HepG2 (cell line): ENCODE results near the gene JMJD7. TPM values are rescaled to one million over a fixed set of nuclear protein-coding genes. Genes with fewer than 3 reads are reported as not detected.

Source experiments
- ATAC-seq: fragments of 200-7000 bp; cut with Tn5 transposase; 3 replicates; pipeline ENCODE4 v1.9.1; 2020; ENCODE audit warnings: mild to moderate bottlenecking, moderate library complexity
- BruUV-seq: library from RNA; stranded (reverse); fragments of 400-500 nt; replicated peaks from 2 replicates; lab custom pipeline; 2021; lab: Mats Ljungman, UMichigan
- CTCF ChIA-PET: fragments of 300-600 bp; formaldehyde crosslinking; extraction: SDS; loops from one replicate; lab custom pipeline; 2021; ENCODE audit warnings: low total read pairs, inconsistent platforms, low intra/inter-chr PET ratio; lab: Yijun Ruan, JAX
- POLR2A ChIA-PET: fragments of 350-600 bp; sonication (Branson Sonifier 250); formaldehyde crosslinking; loops from one replicate; lab custom pipeline; 2020; ENCODE audit warnings: antibody characterized with exemption, inconsistent platforms; lab: Yijun Ruan, JAX
- DNase-seq: peaks from one replicate; pipeline ENCODE4 v3.0.0-alpha.2; 2015; ENCODE audit warnings: low spot score
- FAIRE-seq: peaks from 3 replicates; lab custom pipeline; 2011; peaks lifted over from hg19 to GRCh38; lab: Jason Lieb, UNC
- H2AFZ ChIP-seq: one replicate; pipeline ENCODE4 v1.6.1; 2011; ENCODE audit warnings: low read length, inconsistent platforms
- H3K27ac ChIP-seq: fragments of 300-600 bp; 3 replicates; pipeline ENCODE4 v1.8.0; 2011; ENCODE audit warnings: mixed run types, mild to moderate bottlenecking, mixed read lengths, low read length, inconsistent platforms; ENCODE audit not compliant: insufficient read depth; ENCODE audit errors: extremely low read length
- H3K27me3 ChIP-seq, 2 experiments: fragments of 200-600 bp in 1 of 2; 2 replicates in 1 of 2; 3 replicates in 1 of 2; pipeline versions ENCODE4 v1.6.0 to v1.8.0; 2011; ENCODE audit warnings: low read length in 2 of 2, mild to moderate bottlenecking in 2 of 2, moderate library complexity in 2 of 2, inconsistent platforms in 1 of 2; ENCODE audit not compliant: insufficient read depth in 2 of 2, control insufficient read depth in 1 of 2
- H3K36me3 ChIP-seq, 2 experiments: fragments of 200-600 bp in 1 of 2; replicated peaks in 1 of 2; 2 replicates in 1 of 2; 3 replicates in 1 of 2; pipeline versions ENCODE4 v1.5.1 to v1.8.0; 2011; ENCODE audit warnings: low read length in 2 of 2, inconsistent platforms in 1 of 2; ENCODE audit not compliant: insufficient read depth in 2 of 2, control insufficient read depth in 1 of 2
- H3K4me1 ChIP-seq: 2 replicates; pipeline ENCODE4 v1.5.1; 2012; ENCODE audit warnings: low read length, inconsistent platforms; ENCODE audit not compliant: insufficient read depth
- H3K4me2 ChIP-seq: 2 replicates; pipeline ENCODE4 v1.6.0; 2011; ENCODE audit warnings: low read depth, low read length, inconsistent platforms
- H3K4me3 ChIP-seq, 3 experiments: fragments of 200-600 bp in 1 of 3; sonication (generic), shearing (Covaris generic) in 1 of 3; replicated peaks in 1 of 3; 2 replicates each; pipeline ENCODE4 v1.5.1; 2011 to 2016; ENCODE audit warnings: low read length in 3 of 3, inconsistent platforms in 2 of 3, low read depth in 2 of 3, mild to moderate bottlenecking in 2 of 3, control low read depth in 1 of 3, mixed read lengths in 1 of 3; ENCODE audit not compliant: insufficient read depth in 1 of 3
- H3K79me2 ChIP-seq: one replicate; pipeline ENCODE4 v1.6.1; 2011; ENCODE audit warnings: low read length, inconsistent platforms; ENCODE audit not compliant: insufficient read depth
- H3K9ac ChIP-seq: 2 replicates; pipeline ENCODE4 v1.6.0; 2011; ENCODE audit warnings: mild to moderate bottlenecking, low read depth, low read length, inconsistent platforms; ENCODE audit not compliant: insufficient read depth
- H3K9me3 ChIP-seq: 2 replicates; pipeline ENCODE4 v1.5.1; 2012; ENCODE audit warnings: mild to moderate bottlenecking, low read length
- H4K20me1 ChIP-seq: 2 replicates; pipeline ENCODE4 v1.6.0; 2011; ENCODE audit warnings: inconsistent platforms, mild to moderate bottlenecking, low read length, moderate library complexity; ENCODE audit not compliant: insufficient read depth
- CSRNP2 ChIP-seq: sonication (generic); formaldehyde crosslinking; conservative IDR thresholded peaks from 2 replicates; pipeline ENCODE4 v1.8.0; 2022; ENCODE audit warnings: low read depth, missing genetic modification reagents
- HINFP ChIP-seq: sonication (generic); formaldehyde crosslinking; IDR thresholded peaks from 2 replicates; pipeline ENCODE4 v1.4.0; 2020; ENCODE audit warnings: low read depth, mild to moderate bottlenecking, missing genetic modification reagents
- HNF4A ChIP-seq: sonication (generic); formaldehyde crosslinking; IDR thresholded peaks from 2 replicates; pipeline ENCODE4 v1.4.0; 2020; ENCODE audit warnings: missing genetic modification reagents
- JUN ChIP-seq: sonication (generic); formaldehyde crosslinking; IDR thresholded peaks from 2 replicates; pipeline ENCODE4 v1.4.0; 2020; ENCODE audit warnings: mild to moderate bottlenecking, missing genetic modification reagents
- KAT2B ChIP-seq: fragments of 150-350 bp; IDR thresholded peaks from 2 replicates; pipeline ENCODE4 v1.6.1; 2014; ENCODE audit warnings: low read depth, low read length, borderline replicate concordance
- SIN3B ChIP-seq: fragments of 150-350 bp; IDR thresholded peaks from 2 replicates; pipeline ENCODE4 v1.6.1; 2014; ENCODE audit warnings: low read length
- ZNF317 ChIP-seq: sonication (generic); formaldehyde crosslinking; IDR thresholded peaks from 2 replicates; pipeline ENCODE4 v1.5.0; 2020; ENCODE audit warnings: mild to moderate bottlenecking, missing genetic modification reagents
- WGBS: methylation state at CpG from one replicate; pipeline ENCODE4 v1.1.6; 2017; ENCODE audit warnings: low lambda C conversion rate; 5-methylcytosine and 5-hydroxymethylcytosine counted together
- in situ Hi-C: cut with HindIII; loops from 2 replicates; pipeline ENCODE4 v1.10.0; 2017; ENCODE audit warnings: low pct_unique_long_range_greater_than_20kb; ENCODE audit not compliant: extremely low pct_ligation_motif_present
- intact Hi-C: fragments of 100-400 bp; cut with micrococcal nuclease; formaldehyde crosslinking; loops from one replicate; pipeline ENCODE4 v1.10.0; 2022; ENCODE audit not compliant: unreplicated experiment
- polyA plus RNA-seq, 8 experiments: library from polyadenylated mRNA; depleted of rRNA in 3 of 8; stranded (reverse) in 7 of 8; unstranded in 1 of 8; fragments of >200 nt; fragmentation: Illumina TruSeq in 4 of 8; extraction: Trizol in 4 of 8; gene quantifications; 2 replicates each; pipeline versions ENCODE4 v1.2.1 to v1.2.3, GENCODE V29; 2011 to 2016; ENCODE audit warnings: low read depth in 4 of 8, missing spikeins in 1 of 8, mixed read lengths in 1 of 8; ENCODE audit not compliant: insufficient read depth in 1 of 8
- total RNA-seq, 5 experiments: library from RNA; depleted of rRNA; stranded (reverse); fragments of >200 nt; fragmentation: Illumina TruSeq; extraction: Trizol; gene quantifications; 2 replicates each; pipeline ENCODE4 v1.2.3, GENCODE V29; 2016; ENCODE audit warnings: low read depth in 1 of 5

Gene JMJD7
- total and polyA plus RNA-seq, 2 of the 13 experiments (the other 11 are each of a cell fraction or from before 2014, with no cell fraction given): 6.4 to 7.1 TPM

DNA sequence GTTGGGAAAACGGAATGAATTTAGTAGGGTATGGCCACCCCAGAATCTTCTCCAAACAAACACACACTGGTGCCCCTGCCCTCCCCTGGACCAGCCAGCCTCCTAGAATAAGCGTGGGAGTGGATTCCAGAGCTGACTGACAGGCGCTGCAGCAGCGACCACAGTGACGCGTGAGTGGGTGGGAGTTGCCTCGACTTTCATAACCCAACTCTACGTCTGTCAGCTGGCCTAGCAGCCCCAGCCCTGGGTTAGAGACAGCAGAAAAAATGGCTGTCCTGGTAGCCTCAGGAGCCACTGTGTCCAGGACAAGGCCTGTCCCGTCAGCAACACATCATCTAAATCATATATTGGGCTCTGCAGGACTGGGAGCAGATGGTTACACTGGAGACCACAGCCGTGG is 20.7 kb downstream of the JMJD7 start:
- peaks cover 0 to 4% of the 10 kb centered on the region in 2 experiments; a peak in 3 of 5 replicates for H3K27me3 ChIP-seq
- H3K36me3 ChIP-seq: peaks cover 3 to 5% of the 10 kb centered on the region in 2 experiments; a peak in 1 of 5 replicates
- CTCF ChIA-PET: no interaction called here
- no TSS peak for BruUV-seq
- no peak overlapping the region for H3K9ac ChIP-seq
- ATAC-seq: no peak
- H3K79me2 ChIP-seq: no peaks in the 10 kb centered on the region
- H3K27ac ChIP-seq: no peak overlapping the region
- TF ChIP-seq SIN3B (no peak), JUN (no peak), KAT2B (no peak), HNF4A (CRISPR knock-in tag) (no peak), ZNF317 (CRISPR knock-in tag) (no peak), HINFP (CRISPR knock-in tag) (no peak), CSRNP2 (CRISPR knock-in tag) (no peak)
- no peaks in the 10 kb centered on the region; the same call in 1 of the 2 replicates for H4K20me1 ChIP-seq
- in situ Hi-C loops: no loop called here
- 86% methylated on average over 4 of the region's 10 CpGs for WGBS
- no peak for DNase-seq
- no peak overlapping the region for H2AFZ ChIP-seq
- H3K4me2 ChIP-seq: no peak overlapping the region
- intact Hi-C loops: no loop called here
- H3K4me1 ChIP-seq: no peaks in the 10 kb centered on the region
- no peak for FAIRE-seq
- H3K9me3 ChIP-seq: no peaks in the 10 kb centered on the region
- POLR2A ChIA-PET: no interaction called here
- H3K4me3 ChIP-seq: no peak overlapping the region
